Measurements from ENCODE around the gene WIF1. TPM values are rescaled to one million over a fixed set of nuclear protein-coding genes. Genes with fewer than 3 reads are reported as not detected.
A peak's percentile ranks its signal among the peaks of the same experiment; 100 is the strongest.

WIF1 gene
- total RNA-seq, 1 donor from 2014 or later, result not detected

DNA sequence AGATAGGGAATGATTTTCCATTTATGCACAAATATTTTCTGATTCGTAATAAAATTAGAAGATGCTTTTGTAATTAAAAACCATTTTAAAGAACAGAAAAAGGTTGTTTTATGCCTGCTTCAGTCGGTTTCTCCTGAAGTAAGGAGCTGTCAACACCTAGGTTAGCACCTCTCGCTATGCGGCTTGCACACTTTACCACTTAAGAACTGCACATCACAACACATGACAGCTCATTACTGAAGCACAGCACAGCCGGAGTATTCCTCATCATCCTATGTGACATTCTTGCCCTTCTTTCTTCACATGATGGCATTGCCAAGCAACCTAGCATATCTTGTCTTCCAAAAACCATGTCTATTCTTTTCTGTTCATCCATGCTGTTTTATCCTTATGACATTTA, 5.4 kb upstream of the WIF1 start:
- FAIRE-seq, result no peak
- H3K4me3 ChIP-seq (ENCODE audit: low read depth, low read length), result no peak overlapping the region
- H3K36me3 ChIP-seq (ENCODE audit: control insufficient read depth, insufficient read depth, low read length), result no peaks in the 10 kb centered on the region
- TF ChIP-seq, protein P1, sequence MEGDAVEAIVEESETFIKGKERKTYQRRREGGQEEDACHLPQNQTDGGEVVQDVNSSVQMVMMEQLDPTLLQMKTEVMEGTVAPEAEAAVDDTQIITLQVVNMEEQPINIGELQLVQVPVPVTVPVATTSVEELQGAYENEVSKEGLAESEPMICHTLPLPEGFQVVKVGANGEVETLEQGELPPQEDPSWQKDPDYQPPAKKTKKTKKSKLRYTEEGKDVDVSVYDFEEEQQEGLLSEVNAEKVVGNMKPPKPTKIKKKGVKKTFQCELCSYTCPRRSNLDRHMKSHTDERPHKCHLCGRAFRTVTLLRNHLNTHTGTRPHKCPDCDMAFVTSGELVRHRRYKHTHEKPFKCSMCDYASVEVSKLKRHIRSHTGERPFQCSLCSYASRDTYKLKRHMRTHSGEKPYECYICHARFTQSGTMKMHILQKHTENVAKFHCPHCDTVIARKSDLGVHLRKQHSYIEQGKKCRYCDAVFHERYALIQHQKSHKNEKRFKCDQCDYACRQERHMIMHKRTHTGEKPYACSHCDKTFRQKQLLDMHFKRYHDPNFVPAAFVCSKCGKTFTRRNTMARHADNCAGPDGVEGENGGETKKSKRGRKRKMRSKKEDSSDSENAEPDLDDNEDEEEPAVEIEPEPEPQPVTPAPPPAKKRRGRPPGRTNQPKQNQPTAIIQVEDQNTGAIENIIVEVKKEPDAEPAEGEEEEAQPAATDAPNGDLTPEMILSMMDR (IDR thresholded peaks at IDR 0.05; ENCODE audit: insufficient read depth, low read length, severe bottlenecking), result no peak
- peaks cover 7% of the 10 kb centered on the region for H3K27me3 ChIP-seq (ENCODE audit: control insufficient read depth, insufficient read depth, low read length)
- no peak for DNase-seq (ENCODE audit: low read depth)

DNA sequence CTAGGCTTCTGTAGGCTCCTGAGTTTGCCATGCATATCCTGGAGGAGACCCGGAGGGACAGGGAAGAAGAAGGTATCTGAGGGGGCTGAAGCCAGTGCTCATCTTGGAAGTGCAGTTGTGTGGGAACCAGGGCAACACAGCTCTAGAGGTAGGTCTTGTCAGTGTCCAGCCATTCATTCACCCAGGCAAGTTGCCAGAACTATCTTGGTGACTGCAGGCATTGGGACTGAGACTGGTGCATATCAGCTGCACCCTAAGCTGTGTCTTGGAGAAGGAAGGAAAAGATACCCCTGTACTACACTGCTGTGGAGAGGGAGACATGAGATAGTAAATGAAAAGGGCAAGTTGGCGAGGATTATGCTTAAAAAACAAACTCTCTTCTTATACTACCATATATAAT, 4.9 kb upstream of the WIF1 start:
- Histone ChIP-seq H3K4me3 (ENCODE audit: low read depth, low read length) (no peak overlapping the region), H3K36me3 (ENCODE audit: control insufficient read depth, insufficient read depth, low read length) (no peaks in the 10 kb centered on the region), H3K27me3 (ENCODE audit: control insufficient read depth, insufficient read depth, low read length) (peaks cover 7% of the 10 kb centered on the region)
- TF ChIP-seq, protein P1 (IDR thresholded peaks at IDR 0.05; ENCODE audit: insufficient read depth, low read length, severe bottlenecking), result no peak
- no peak for FAIRE-seq
- no peak for DNase-seq (ENCODE audit: low read depth)

DNA sequence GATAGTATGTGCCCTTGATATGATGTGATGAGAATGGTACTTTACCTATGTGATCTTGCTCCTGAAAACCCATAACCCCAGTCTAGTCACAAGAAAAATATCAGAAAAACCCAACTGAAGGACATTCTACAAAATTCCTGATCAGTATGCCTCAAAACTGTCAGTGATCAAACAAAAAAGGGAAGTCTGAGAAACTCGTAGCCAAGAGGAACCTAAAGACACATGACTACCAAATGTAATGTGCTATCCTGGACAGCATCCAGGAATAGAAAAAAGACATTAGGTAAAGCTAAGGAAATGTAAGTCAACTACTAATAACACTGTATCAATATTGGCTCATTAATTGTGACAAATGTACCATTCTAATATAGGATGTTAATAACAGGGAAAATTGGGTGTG, 4.1 kb upstream of the WIF1 start:
- peak; percentile 89 for FAIRE-seq
- TF ChIP-seq, protein P1 (IDR thresholded peaks at IDR 0.05; ENCODE audit: insufficient read depth, low read length, severe bottlenecking), result no peak
- no peak overlapping the region for H3K4me3 ChIP-seq (ENCODE audit: low read depth, low read length)
- H3K27me3 ChIP-seq (ENCODE audit: control insufficient read depth, insufficient read depth, low read length), result peaks cover 8% of the 10 kb centered on the region
- no peaks in the 10 kb centered on the region for H3K36me3 ChIP-seq (ENCODE audit: control insufficient read depth, insufficient read depth, low read length)
- no peak for DNase-seq (ENCODE audit: low read depth)

DNA sequence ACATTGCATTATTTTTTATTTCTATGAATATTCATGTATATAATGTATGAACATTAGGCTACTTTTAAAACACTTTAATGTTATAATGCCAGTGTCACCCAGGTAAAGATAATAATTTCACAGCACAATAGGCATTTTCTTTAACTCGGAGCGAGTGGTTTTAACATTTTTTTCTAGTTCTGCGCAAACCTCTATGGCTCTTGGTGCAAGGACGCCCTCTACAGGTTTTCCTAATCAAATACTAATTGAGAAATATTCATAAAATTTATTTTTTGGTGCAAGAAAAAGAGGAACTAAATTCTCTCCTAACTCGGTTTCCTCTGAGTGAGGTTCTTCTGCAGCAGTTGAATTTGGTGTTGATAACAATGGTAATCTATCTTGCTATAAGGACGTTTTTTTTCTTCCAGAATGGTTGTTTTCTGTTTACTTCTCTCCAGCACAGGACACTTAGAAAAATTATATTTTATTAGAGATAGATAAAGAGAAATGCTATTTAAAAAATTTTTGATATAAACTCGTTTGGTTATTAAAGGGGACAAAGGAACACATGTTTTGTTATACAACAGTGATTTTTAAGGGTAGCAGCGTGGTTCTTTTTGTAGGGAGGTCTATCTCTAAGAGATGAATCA, 2.4 kb upstream of the WIF1 start:
- TF ChIP-seq, protein P1 (IDR thresholded peaks at IDR 0.05; ENCODE audit: insufficient read depth, low read length, severe bottlenecking), result peak; percentile 46
- Histone ChIP-seq H3K27me3 (ENCODE audit: control insufficient read depth, insufficient read depth, low read length) (peaks cover 8% of the 10 kb centered on the region), H3K4me3 (ENCODE audit: low read depth, low read length) (no peak overlapping the region), H3K36me3 (ENCODE audit: control insufficient read depth, insufficient read depth, low read length) (no peaks in the 10 kb centered on the region)
- DNase-seq (ENCODE audit: low read depth), result peak; percentile 35
- FAIRE-seq, result no peak

DNA sequence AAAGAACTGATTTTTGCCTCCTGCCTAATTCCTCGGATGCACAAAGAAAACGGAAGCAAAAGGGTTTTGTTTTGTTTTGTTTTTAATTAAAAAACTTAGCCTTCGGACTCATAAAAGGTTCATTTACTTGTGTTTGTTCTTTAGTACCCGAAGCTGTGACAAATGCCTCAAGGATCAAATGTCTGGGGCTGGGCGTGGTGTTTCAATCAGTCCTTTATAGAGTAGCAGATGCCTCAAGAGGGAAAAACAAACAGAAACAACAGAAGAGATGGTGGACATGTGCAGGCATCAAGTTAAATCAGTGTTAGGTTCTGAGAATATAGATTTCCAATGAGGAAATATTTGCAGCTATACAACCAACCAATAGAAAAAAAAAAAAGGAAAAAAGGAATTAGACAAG, 1.6 kb upstream of the WIF1 start:
- peaks cover 8% of the 10 kb centered on the region for H3K27me3 ChIP-seq (ENCODE audit: control insufficient read depth, insufficient read depth, low read length)
- TF ChIP-seq, protein P1 (IDR thresholded peaks at IDR 0.05; ENCODE audit: insufficient read depth, low read length, severe bottlenecking), result no peak
- H3K36me3 ChIP-seq (ENCODE audit: control insufficient read depth, insufficient read depth, low read length), result no peaks in the 10 kb centered on the region
- DNase-seq (ENCODE audit: low read depth) (no peak), FAIRE-seq (no peak)
- no peak overlapping the region for H3K4me3 ChIP-seq (ENCODE audit: low read depth, low read length)

DNA sequence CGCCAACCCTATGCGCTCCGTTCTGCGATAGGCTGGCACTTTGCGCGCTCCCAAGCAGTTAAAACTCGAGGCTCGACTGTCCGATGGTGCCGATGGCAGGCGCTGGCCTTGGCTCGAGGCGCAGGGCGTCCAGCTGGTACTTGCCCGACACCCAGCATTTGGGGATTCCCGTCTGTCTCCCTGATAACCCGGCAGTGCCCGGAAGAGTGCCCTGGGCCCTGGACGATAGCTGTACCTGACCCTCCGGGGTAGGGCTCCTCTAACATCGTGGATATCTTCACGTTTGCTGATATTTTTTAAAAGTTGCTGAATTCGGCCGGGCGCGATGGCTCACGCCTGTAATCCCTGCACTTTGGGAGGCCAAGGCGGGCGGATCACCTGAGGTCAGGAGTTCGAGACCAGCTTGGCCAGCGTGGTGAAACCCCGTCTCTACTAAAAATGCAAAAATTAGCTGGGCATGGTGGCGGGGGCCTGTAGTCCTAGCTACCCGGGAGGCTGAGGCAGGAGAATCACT, 908 bp upstream of the WIF1 start:
- no peak for FAIRE-seq
- TF ChIP-seq, protein P1 (IDR thresholded peaks at IDR 0.05; ENCODE audit: insufficient read depth, low read length, severe bottlenecking), result no peak
- DNase-seq (ENCODE audit: low read depth), result no peak
- Histone ChIP-seq H3K27me3 (ENCODE audit: control insufficient read depth, insufficient read depth, low read length) (peaks cover 8% of the 10 kb centered on the region), H3K4me3 (ENCODE audit: low read depth, low read length) (no peak overlapping the region), H3K36me3 (ENCODE audit: control insufficient read depth, insufficient read depth, low read length) (no peaks in the 10 kb centered on the region)
